Measurements from ENCODE around the gene GJA3. TPM values are rescaled to one million over a fixed set of nuclear protein-coding genes. Genes with fewer than 3 reads are reported as not detected.

Gene GJA3
- polyA plus RNA-seq, 1 experiment: 2.4 TPM

- CTCF ChIA-PET: no interaction called here
- POLR2A ChIA-PET: no interaction called here
- no peak for TF ChIP-seq CTCF (IDR thresholded peaks at IDR 0.05; ENCODE audit: low read depth, low read length)
- no peaks in the 10 kb centered on the region for H3K9me3 ChIP-seq (ENCODE audit: control insufficient read depth, insufficient read depth, low read length)
- no peak for DNase-seq (ENCODE audit: low read depth, low spot score)
- peaks cover 26% of the 10 kb centered on the region for H3K27me3 ChIP-seq (ENCODE audit: control insufficient read depth, insufficient read depth, low read length)
- no peak overlapping the region for H3K27ac ChIP-seq (ENCODE audit: low read depth, low read length)
- H3K4me3 ChIP-seq (ENCODE audit: low read depth, low read length): no peak overlapping the region
Observed at GRCh38 chr13:20148501-20149183, 12.2 kb downstream of the GJA3 start.

- Histone ChIP-seq H3K4me3 (ENCODE audit: low read depth, low read length) (no peak overlapping the region), H3K9me3 (ENCODE audit: control insufficient read depth, insufficient read depth, low read length) (peaks cover 9% of the 10 kb centered on the region; the same call in 1 of the 2 replicates), H3K27ac (ENCODE audit: low read depth, low read length) (no peak overlapping the region), H3K27me3 (ENCODE audit: control insufficient read depth, insufficient read depth, low read length) (peaks cover 39% of the 10 kb centered on the region)
- no peak for TF ChIP-seq CTCF (IDR thresholded peaks at IDR 0.05; ENCODE audit: low read depth, low read length)
- ChIA-PET CTCF (no interaction called here), POLR2A (no interaction called here)
- DNase-seq (ENCODE audit: low read depth, low spot score): no peak
Observed at GRCh38 chr13:20146381-20146780, 14.5 kb downstream of the GJA3 start.

GRCh38 chr13:20145521-20145920 is 15.3 kb downstream of the GJA3 start:
- DNase-seq (ENCODE audit: low read depth, low spot score): no peak
- ChIA-PET CTCF (interaction anchor here (1.9 kb wide), 1 partner anchor 161 kb away, joined by 4 read pairs; no protein-coding TSS in a partner anchor), POLR2A (no interaction called here)
- H3K9me3 ChIP-seq (ENCODE audit: control insufficient read depth, insufficient read depth, low read length): peaks cover 9% of the 10 kb centered on the region; the same call in 1 of the 2 replicates
- no peak overlapping the region for H3K27ac ChIP-seq (ENCODE audit: low read depth, low read length)
- no peak overlapping the region for H3K4me3 ChIP-seq (ENCODE audit: low read depth, low read length)
- H3K27me3 ChIP-seq (ENCODE audit: control insufficient read depth, insufficient read depth, low read length): peaks cover 38% of the 10 kb centered on the region
- no peak for TF ChIP-seq CTCF (IDR thresholded peaks at IDR 0.05; ENCODE audit: low read depth, low read length)

- Histone ChIP-seq H3K4me3 (ENCODE audit: low read depth, low read length) (no peak overlapping the region), H3K27ac (ENCODE audit: low read depth, low read length) (no peak overlapping the region), H3K27me3 (ENCODE audit: control insufficient read depth, insufficient read depth, low read length) (peaks cover 35% of the 10 kb centered on the region), H3K9me3 (ENCODE audit: control insufficient read depth, insufficient read depth, low read length) (peaks cover 9% of the 10 kb centered on the region; the same call in 1 of the 2 replicates)
- ChIA-PET POLR2A (interaction anchor here (0.6 kb wide), 1 partner anchor 17 kb away, joined by 9 read pairs; no protein-coding TSS in a partner anchor), CTCF (interaction anchor here (0.5 to 1.9 kb wide), 3 partner anchors 15 to 276 kb away, joined by 3 to 4 read pairs (median 3); no protein-coding TSS in a partner anchor)
- no peak for TF ChIP-seq CTCF (IDR thresholded peaks at IDR 0.05; ENCODE audit: low read depth, low read length)
- DNase-seq (ENCODE audit: low read depth, low spot score): no peak
Observed at GRCh38 chr13:20144141-20144850, 16.6 kb downstream of the GJA3 start.
